ENCODE results near the gene UBE2J2. TPM values are rescaled to one million over a fixed set of nuclear protein-coding genes. Genes with fewer than 3 reads are reported as not detected.

Gene UBE2J2
- total and polyA plus RNA-seq, 2 donors (not counting 3 experiments of a cell fraction or from before 2014, with no cell fraction given): 60.7 to 80.7 TPM

DNA sequence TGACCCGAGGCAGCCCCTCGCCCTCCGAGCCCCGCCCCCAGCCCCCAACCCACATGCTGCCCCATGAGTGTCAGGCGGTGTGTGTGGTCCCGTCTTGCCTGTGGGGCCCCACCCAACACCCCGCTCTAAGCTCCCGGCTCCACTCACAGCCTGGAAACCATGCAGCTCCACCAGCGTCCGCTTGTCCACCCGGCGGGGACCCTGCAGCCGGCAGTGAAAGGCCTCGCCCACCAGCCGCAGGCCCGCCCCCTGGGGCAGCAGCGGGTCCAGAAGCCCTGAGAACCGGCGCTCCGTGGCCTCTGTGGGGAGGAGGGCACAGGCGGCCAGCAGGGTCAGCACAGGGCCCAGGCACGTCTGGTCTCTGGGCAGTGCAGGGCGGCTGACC is 29.9 kb downstream of the UBE2J2 start:
- intact Hi-C loops (cut with micrococcal nuclease) (no loop called here), dilution Hi-C loops (cut with MboI; ENCODE audit: extremely low pct_ligation_motif_present, low sequenced_read_pairs) (no loop called here)
- Histone ChIP-seq H3K9me1 (replicated peaks; ENCODE audit: control insufficient read depth, extremely low read depth, insufficient read depth, low read length) (no peaks in the 10 kb centered on the region), H3K27ac (ENCODE audit: insufficient read depth, low read depth, low read length) (no peak overlapping the region), H3K27me3 (ENCODE audit: control insufficient read depth in 2 of 2, insufficient read depth in 2 of 2, low read length in 2 of 2) (peaks cover 10 to 14% of the 10 kb centered on the region in 2 experiments), H3K36me3 (ENCODE audit: control insufficient read depth in 2 of 2, extremely low read depth in 1 of 2, insufficient read depth in 2 of 2, low read length in 2 of 2) (no peaks in the 10 kb centered on the region), H3K4me1 (ENCODE audit: control insufficient read depth, extremely low read depth, insufficient read depth, low read length) (no peaks in the 10 kb centered on the region), H2AFZ (ENCODE audit: low read depth, low read length) (no peak overlapping the region), H3K4me2 (ENCODE audit: insufficient read depth, low read length) (no peak overlapping the region), H3K79me2 (ENCODE audit: control insufficient read depth, insufficient read depth, low read length) (no peaks in the 10 kb centered on the region), H3K4me3 (replicated peaks in 1 of 3; ENCODE audit: insufficient read depth in 1 of 3, low read depth in 1 of 3, low read length in 3 of 3) (no peak overlapping the region), H3K9me3 (replicated peaks; ENCODE audit: control insufficient read depth, insufficient read depth, low read length) (no peaks in the 10 kb centered on the region), H3K9ac (replicated peaks; ENCODE audit: extremely low read depth, insufficient read depth, low read length) (no peak overlapping the region), H4K20me1 (replicated peaks; ENCODE audit: control insufficient read depth, extremely low read depth, insufficient read depth, low read length) (no peaks in the 10 kb centered on the region)
- TF ChIP-seq FOS (IDR thresholded peaks at IDR 0.05; ENCODE audit: borderline replicate concordance, insufficient read depth, low read length) (no peak), EZH2 (IDR thresholded peaks at IDR 0.05; ENCODE audit: borderline replicate concordance, low read depth, low read length, severe bottlenecking) (no peak), POLR2A (IDR thresholded peaks at IDR 0.05; ENCODE audit: low read depth, low read length) (no peak), POLR2AphosphoS5 (IDR thresholded peaks at IDR 0.05; ENCODE audit: insufficient read depth, low read depth, low read length) (no peak), JUN (IDR thresholded peaks at IDR 0.05; ENCODE audit: borderline replicate concordance, insufficient read depth, insufficient read length, low read depth) (no peak), MYC (IDR thresholded peaks at IDR 0.05; ENCODE audit: low read depth, low read length) (no peak), GATA2 (IDR thresholded peaks at IDR 0.05; ENCODE audit: insufficient read depth, insufficient read length, low read depth, low read length) (no peak)
- TF ChIP-seq, protein P1, sequence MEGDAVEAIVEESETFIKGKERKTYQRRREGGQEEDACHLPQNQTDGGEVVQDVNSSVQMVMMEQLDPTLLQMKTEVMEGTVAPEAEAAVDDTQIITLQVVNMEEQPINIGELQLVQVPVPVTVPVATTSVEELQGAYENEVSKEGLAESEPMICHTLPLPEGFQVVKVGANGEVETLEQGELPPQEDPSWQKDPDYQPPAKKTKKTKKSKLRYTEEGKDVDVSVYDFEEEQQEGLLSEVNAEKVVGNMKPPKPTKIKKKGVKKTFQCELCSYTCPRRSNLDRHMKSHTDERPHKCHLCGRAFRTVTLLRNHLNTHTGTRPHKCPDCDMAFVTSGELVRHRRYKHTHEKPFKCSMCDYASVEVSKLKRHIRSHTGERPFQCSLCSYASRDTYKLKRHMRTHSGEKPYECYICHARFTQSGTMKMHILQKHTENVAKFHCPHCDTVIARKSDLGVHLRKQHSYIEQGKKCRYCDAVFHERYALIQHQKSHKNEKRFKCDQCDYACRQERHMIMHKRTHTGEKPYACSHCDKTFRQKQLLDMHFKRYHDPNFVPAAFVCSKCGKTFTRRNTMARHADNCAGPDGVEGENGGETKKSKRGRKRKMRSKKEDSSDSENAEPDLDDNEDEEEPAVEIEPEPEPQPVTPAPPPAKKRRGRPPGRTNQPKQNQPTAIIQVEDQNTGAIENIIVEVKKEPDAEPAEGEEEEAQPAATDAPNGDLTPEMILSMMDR (IDR thresholded peaks at IDR 0.05; ENCODE audit: extremely low read depth in 1 of 2, insufficient read depth in 1 of 2, low read depth in 1 of 2, low read length in 2 of 2): no peak
- TF ChIP-seq, protein P2, sequence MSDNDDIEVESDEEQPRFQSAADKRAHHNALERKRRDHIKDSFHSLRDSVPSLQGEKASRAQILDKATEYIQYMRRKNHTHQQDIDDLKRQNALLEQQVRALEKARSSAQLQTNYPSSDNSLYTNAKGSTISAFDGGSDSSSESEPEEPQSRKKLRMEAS (IDR thresholded peaks at IDR 0.05; ENCODE audit: insufficient read depth, insufficient read length): no peak
- no peak for FAIRE-seq
- ChIA-PET CTCF (no interaction called here), POLR2A (no interaction called here)
- no peak for DNase-seq (ENCODE audit: low read depth, low spot score)
- BruUV-seq (replicated peaks): no TSS peak
